ENCODE measurements around the gene RAPGEF1.

Gene RAPGEF1

DNA sequence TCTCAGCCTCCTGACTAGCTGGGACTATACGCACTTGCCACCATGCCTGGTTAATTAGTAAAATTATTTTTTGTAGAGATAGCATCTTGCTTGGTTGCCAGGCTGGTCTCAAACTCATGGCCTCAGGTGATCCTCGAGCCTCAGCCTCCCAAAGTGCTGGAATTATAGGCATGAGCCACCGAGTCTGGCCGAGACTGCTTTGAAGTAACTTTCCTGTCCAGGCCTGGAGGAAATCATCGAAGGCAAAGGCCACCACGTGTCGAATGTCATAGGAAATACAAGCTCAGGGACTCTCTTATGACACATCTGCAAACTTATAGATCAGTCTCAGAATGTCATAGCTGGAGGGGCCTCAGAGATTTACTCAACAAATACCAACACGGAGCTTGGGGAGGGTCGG lies 25.1 kb downstream of the RAPGEF1 start:
- H3K27ac ChIP-seq (ENCODE audit: low read length) = no peak overlapping the region
- DNase-seq = no peak
- H2AFZ ChIP-seq (ENCODE audit: low read length) = no peak overlapping the region
- no peaks in the 10 kb centered on the region; the same call in 1 of the 2 replicates for H4K20me1 ChIP-seq (ENCODE audit: insufficient read depth, low read length)
- peaks cover 100% of the 10 kb centered on the region for H3K79me2 ChIP-seq (ENCODE audit: low read length)
- no peak overlapping the region for H3K4me3 ChIP-seq (ENCODE audit: low read length)
- no peaks in the 10 kb centered on the region for H3K9me3 ChIP-seq (replicated peaks; ENCODE audit: insufficient read depth, low read length)
- no peaks in the 10 kb centered on the region for H3F3A ChIP-seq (ENCODE audit: insufficient read depth, low read length)
- H3K4me2 ChIP-seq (ENCODE audit: low read depth, low read length) = no peak overlapping the region
- peaks cover 5% of the 10 kb centered on the region for H3K4me1 ChIP-seq (ENCODE audit: low read length)
- H3K27me3 ChIP-seq (replicated peaks; ENCODE audit: insufficient read depth, low read length) = no peaks in the 10 kb centered on the region
- TF ChIP-seq EZH2 (optimal IDR thresholded peaks at IDR 0.05; ENCODE audit: low read depth, low read length) (no peak), EZH2phosphoT487 (IDR thresholded peaks at IDR 0.05; ENCODE audit: low read length) (no peak)
- TF ChIP-seq, protein P1, sequence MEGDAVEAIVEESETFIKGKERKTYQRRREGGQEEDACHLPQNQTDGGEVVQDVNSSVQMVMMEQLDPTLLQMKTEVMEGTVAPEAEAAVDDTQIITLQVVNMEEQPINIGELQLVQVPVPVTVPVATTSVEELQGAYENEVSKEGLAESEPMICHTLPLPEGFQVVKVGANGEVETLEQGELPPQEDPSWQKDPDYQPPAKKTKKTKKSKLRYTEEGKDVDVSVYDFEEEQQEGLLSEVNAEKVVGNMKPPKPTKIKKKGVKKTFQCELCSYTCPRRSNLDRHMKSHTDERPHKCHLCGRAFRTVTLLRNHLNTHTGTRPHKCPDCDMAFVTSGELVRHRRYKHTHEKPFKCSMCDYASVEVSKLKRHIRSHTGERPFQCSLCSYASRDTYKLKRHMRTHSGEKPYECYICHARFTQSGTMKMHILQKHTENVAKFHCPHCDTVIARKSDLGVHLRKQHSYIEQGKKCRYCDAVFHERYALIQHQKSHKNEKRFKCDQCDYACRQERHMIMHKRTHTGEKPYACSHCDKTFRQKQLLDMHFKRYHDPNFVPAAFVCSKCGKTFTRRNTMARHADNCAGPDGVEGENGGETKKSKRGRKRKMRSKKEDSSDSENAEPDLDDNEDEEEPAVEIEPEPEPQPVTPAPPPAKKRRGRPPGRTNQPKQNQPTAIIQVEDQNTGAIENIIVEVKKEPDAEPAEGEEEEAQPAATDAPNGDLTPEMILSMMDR (IDR thresholded peaks at IDR 0.05; ENCODE audit: low read length) = no peak
- H3K36me3 ChIP-seq (replicated peaks; ENCODE audit: insufficient read depth, low read length) = no peaks in the 10 kb centered on the region
- no peak overlapping the region for H3K9ac ChIP-seq (ENCODE audit: low read length)
- H3K9me2 ChIP-seq (replicated peaks; ENCODE audit: insufficient read depth, low read length) = no peaks in the 10 kb centered on the region

DNA sequence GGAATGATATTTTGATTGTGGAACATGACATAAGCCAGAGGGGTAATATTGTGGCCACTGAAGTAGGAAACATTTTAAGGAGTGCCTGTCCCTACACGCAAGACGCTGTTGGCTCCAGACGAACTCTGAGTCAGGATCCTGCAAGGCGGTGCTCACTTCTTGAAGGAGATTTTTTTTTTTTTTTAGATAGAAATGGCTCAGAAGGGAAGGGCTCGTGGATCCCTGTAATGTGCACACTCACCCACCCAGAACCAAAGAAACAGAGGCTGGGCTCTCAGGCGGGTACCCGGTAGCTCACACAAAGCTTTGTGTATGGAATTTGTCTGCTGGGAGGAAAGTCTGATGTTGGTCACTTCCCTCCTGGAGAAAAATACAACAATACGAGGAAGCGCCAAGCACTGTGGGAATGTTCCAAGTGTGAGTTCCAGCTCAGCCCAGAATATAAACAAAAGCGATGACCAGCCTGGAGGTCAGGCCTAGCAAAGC lies 25.7 kb downstream of the RAPGEF1 start:
- H3K36me3 ChIP-seq (replicated peaks; ENCODE audit: insufficient read depth, low read length) = no peaks in the 10 kb centered on the region
- H3K27ac ChIP-seq (ENCODE audit: low read length) = no peak overlapping the region
- peaks cover 100% of the 10 kb centered on the region for H3K79me2 ChIP-seq (ENCODE audit: low read length)
- H3F3A ChIP-seq (ENCODE audit: insufficient read depth, low read length) = no peaks in the 10 kb centered on the region
- no peaks in the 10 kb centered on the region for H3K27me3 ChIP-seq (replicated peaks; ENCODE audit: insufficient read depth, low read length)
- no peak for DNase-seq
- H3K9me2 ChIP-seq (replicated peaks; ENCODE audit: insufficient read depth, low read length) = no peaks in the 10 kb centered on the region
- no peak overlapping the region for H3K4me2 ChIP-seq (ENCODE audit: low read depth, low read length)
- no peaks in the 10 kb centered on the region; the same call in 1 of the 2 replicates for H4K20me1 ChIP-seq (ENCODE audit: insufficient read depth, low read length)
- H3K4me1 ChIP-seq (ENCODE audit: low read length) = no peaks in the 10 kb centered on the region
- H3K9me3 ChIP-seq (replicated peaks; ENCODE audit: insufficient read depth, low read length) = no peaks in the 10 kb centered on the region
- H3K9ac ChIP-seq (ENCODE audit: low read length) = no peak overlapping the region
- no peak for TF ChIP-seq EZH2 (optimal IDR thresholded peaks at IDR 0.05; ENCODE audit: low read depth, low read length)
- TF ChIP-seq, protein P1 (IDR thresholded peaks at IDR 0.05; ENCODE audit: low read length) = no peak
- no peak for TF ChIP-seq EZH2phosphoT487 (IDR thresholded peaks at IDR 0.05; ENCODE audit: low read length)
- no peak overlapping the region for H2AFZ ChIP-seq (ENCODE audit: low read length)
- H3K4me3 ChIP-seq (ENCODE audit: low read length) = no peak overlapping the region

DNA sequence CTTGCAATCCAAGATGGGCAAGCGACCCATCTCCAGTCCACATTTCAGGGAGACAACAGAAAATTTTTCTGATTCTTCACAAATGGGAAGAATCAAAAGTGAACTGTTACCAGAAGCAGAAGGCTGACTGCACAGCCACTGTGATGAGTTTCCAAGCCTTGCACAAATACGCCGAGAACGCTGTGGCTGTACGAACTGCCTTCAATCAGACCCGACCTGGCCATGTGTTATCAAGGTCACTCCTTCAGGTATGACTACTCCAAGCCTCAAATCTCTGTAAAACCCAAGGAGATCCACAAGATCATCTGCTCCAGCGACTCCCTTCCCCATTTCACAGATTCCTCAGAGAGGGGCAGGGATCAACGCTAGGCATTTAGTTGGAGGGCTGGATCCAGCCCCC lies 26.9 kb downstream of the RAPGEF1 start:
- Histone ChIP-seq H3K79me2 (ENCODE audit: low read length) (peaks cover 100% of the 10 kb centered on the region), H4K20me1 (ENCODE audit: insufficient read depth, low read length) (peaks cover 3% of the 10 kb centered on the region; the same call in 1 of the 2 replicates)

More for the DNA sequence above, 26.9 kb downstream of the RAPGEF1 start:
- Histone ChIP-seq H3K9me2 (replicated peaks; ENCODE audit: insufficient read depth, low read length) (no peaks in the 10 kb centered on the region), H3K27me3 (replicated peaks; ENCODE audit: insufficient read depth, low read length) (no peaks in the 10 kb centered on the region), H3K4me2 (ENCODE audit: low read depth, low read length) (no peak overlapping the region), H3K4me3 (ENCODE audit: low read length) (no peak overlapping the region), H3K9me3 (replicated peaks; ENCODE audit: insufficient read depth, low read length) (no peaks in the 10 kb centered on the region), H3F3A (ENCODE audit: insufficient read depth, low read length) (no peaks in the 10 kb centered on the region), H3K27ac (ENCODE audit: low read length) (no peak overlapping the region), H3K9ac (ENCODE audit: low read length) (no peak overlapping the region), H2AFZ (ENCODE audit: low read length) (no peak overlapping the region), H3K4me1 (ENCODE audit: low read length) (no peaks in the 10 kb centered on the region; the same call in 1 of the 2 replicates), H3K36me3 (replicated peaks; ENCODE audit: insufficient read depth, low read length) (no peaks in the 10 kb centered on the region)
- no peak for DNase-seq
- TF ChIP-seq, protein P1 (IDR thresholded peaks at IDR 0.05; ENCODE audit: low read length) = no peak
- no peak for TF ChIP-seq EZH2phosphoT487 (IDR thresholded peaks at IDR 0.05; ENCODE audit: low read length)
